Uterus (tissue), 4 donors: Measurements from ENCODE around the gene ZNF479. TPM values are rescaled to one million over a fixed set of nuclear protein-coding genes. Genes with fewer than 3 reads are reported as not detected.
A peak's percentile ranks its signal among the peaks of the same experiment; 100 is the strongest.
"Not testable (repeated sequence)": the region's sequence is repeated elsewhere in the genome, so short reads cannot be mapped to it uniquely, and the experiment has no call there.

Experiments used
- DNase-seq, 2 donors: peaks; one replicate each; pipeline ENCODE4 v3.0.0-alpha.2; 2019 to 2020
- H3K27ac ChIP-seq, 2 donors: fragments of 200-600 bp; sonication (generic); 1 replicate in 1 of 2; 2 replicates in 1 of 2; pipeline ENCODE4 v1.5.1; 2016 to 2018
- H3K27me3 ChIP-seq, 2 donors: fragments of 200-600 bp; sonication (generic); one replicate each; pipeline ENCODE4 v1.5.1; 2018 to 2019; ENCODE audit warnings: control low read depth in 1 of 2
- H3K36me3 ChIP-seq, 2 donors: fragments of 200-600 bp; sonication (generic); one replicate each; pipeline ENCODE4 v1.5.1; 2019; ENCODE audit warnings: control low read depth in 1 of 2
- H3K4me1 ChIP-seq, 2 donors: fragments of 200-600 bp; sonication (generic); one replicate each; pipeline ENCODE4 v1.5.1; 2018 to 2019; ENCODE audit warnings: control low read depth in 1 of 2
- H3K4me3 ChIP-seq, 2 donors: fragments of 200-600 bp; sonication (generic); 1 replicate in 1 of 2; 2 replicates in 1 of 2; pipeline ENCODE4 v1.5.1; 2018 to 2019; ENCODE audit warnings: mild to moderate bottlenecking in 1 of 2
- H3K9me3 ChIP-seq, 2 donors: fragments of 200-600 bp; sonication (generic); one replicate each; pipeline ENCODE4 v1.5.1; 2019; ENCODE audit warnings: control low read depth in 1 of 2
- POLR2A ChIP-seq, 2 donors: fragments of 450-650 bp; IDR thresholded peaks; one replicate each; pipeline ENCODE4 v1.6.1; 2016; ENCODE audit warnings: antibody characterized with exemption in 2 of 2, mild to moderate bottlenecking in 1 of 2, moderate library complexity in 1 of 2
- intact Hi-C: fragments of 100-400 bp; cut with DNase I; formaldehyde crosslinking; loops from one replicate; pipeline ENCODE4 v1.15.1; 2023; ENCODE audit warnings: low total_unique reads
- total RNA-seq, 4 donors: library from RNA; depleted of rRNA in 3 of 4; stranded (reverse); fragments of >200 nt in 3 of 4; gene quantifications; one replicate each; pipeline versions ENCODE4 v1.1.0 to v1.2.4, GENCODE V29; 2014 to 2023
- TF ChIP-seq, protein P1 (sequence below), 4 experiments: fragments of 200-600 bp in 2 of 4; fragments of 450-650 bp in 2 of 4; sonication (generic) in 2 of 4; IDR thresholded peaks; one replicate each; pipeline ENCODE4 v1.5.1; 2016 to 2019; ENCODE audit warnings: antibody characterized with exemption in 4 of 4, mild to moderate bottlenecking in 2 of 4, moderate library complexity in 1 of 4
- donor health status: DM: yes; HTN: yes; CAD: no.

The ZNF479 gene
- not detected for total RNA-seq

DNA sequence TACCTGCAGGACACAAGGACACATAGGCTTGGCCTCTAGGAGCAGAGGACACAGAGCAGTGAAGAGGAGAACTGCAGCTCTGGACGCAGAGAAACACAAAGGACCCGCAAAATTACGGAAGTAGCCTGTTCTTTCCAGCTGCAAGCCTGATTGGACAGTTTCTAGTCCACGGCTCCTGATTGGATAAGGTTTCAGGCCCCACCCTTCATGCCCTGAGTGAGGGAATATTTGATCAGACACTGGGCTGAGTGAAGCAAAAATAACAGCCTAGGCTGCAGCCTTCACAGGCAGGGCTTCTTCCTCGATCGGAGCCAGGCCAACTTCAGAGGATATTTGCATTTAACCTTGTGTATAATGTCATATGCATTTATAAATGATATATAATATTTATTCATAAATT lies at the start of gene ZNF479:
TSS of gene ZNF479 (minus strand) at position 101 of the 400 bp plus-strand sequence. CDS start 112 bp downstream, outside the sequence.
- intact Hi-C loops, H3K36me3 ChIP-seq: not testable (repeated sequence)

DNA sequence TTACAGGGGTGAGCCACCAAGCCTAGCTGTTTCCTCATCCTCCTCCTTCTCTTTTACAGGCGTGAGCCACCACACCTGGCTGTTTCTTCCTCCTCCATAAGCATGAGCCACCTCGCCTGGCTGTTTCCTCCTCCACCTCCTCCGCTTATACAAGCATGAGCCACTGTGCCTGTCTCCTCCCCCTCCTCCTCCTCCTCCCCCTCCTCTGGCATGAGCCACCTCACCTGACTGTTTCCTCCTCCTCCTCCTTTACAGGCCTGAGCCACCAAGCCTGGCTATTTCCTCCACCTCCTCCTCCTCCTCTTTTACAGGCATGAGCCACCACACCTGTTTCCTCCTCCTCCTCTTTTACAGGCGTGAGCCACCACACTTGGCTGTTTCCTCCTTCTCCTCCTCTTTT lies 49.8 kb upstream of the ZNF479 start:
- no peak for DNase-seq
- H3K36me3 ChIP-seq = no peaks in the 10 kb centered on the region
- H3K4me3 ChIP-seq = no peak overlapping the region
- no peaks in the 10 kb centered on the region for H3K4me1 ChIP-seq
- TF ChIP-seq, protein P1, sequence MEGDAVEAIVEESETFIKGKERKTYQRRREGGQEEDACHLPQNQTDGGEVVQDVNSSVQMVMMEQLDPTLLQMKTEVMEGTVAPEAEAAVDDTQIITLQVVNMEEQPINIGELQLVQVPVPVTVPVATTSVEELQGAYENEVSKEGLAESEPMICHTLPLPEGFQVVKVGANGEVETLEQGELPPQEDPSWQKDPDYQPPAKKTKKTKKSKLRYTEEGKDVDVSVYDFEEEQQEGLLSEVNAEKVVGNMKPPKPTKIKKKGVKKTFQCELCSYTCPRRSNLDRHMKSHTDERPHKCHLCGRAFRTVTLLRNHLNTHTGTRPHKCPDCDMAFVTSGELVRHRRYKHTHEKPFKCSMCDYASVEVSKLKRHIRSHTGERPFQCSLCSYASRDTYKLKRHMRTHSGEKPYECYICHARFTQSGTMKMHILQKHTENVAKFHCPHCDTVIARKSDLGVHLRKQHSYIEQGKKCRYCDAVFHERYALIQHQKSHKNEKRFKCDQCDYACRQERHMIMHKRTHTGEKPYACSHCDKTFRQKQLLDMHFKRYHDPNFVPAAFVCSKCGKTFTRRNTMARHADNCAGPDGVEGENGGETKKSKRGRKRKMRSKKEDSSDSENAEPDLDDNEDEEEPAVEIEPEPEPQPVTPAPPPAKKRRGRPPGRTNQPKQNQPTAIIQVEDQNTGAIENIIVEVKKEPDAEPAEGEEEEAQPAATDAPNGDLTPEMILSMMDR (IDR thresholded peaks at IDR 0.05) = no peak
- TF ChIP-seq POLR2A (IDR thresholded peaks at IDR 0.05) = no peak
- no peak overlapping the region for H3K27ac ChIP-seq
- intact Hi-C loops = no loop called here
- H3K9me3 ChIP-seq = no peaks in the 10 kb centered on the region
- H3K27me3 ChIP-seq = no peaks in the 10 kb centered on the region

More for the DNA sequence above, at the start of gene ZNF479:
- H3K4me3 ChIP-seq, DNase-seq, H3K9me3 ChIP-seq, H3K27ac ChIP-seq, H3K4me1 ChIP-seq, H3K27me3 ChIP-seq: not testable (repeated sequence)

DNA sequence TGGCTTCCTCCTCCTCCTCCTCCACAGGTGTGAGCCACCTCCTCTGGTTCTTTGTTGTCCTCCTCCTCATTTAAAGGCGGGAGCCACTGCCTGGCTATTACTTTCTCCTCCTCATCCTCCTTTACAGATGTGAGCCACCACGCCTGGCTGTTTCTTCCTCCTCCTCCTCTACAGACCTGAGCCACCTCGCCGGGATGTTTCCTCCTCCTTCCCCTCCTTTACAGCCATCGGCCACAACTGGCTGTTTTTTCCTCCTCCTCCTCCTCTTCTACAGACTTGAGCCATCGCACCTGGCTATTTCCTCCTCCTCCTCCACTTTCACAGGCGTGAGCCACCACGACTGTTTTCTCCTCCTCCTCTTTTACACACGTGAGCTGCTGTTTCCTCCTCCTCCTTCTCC lies 49.0 kb upstream of the ZNF479 start:
- Histone ChIP-seq H3K9me3 (no peaks in the 10 kb centered on the region), H3K27me3 (no peaks in the 10 kb centered on the region), H3K4me1 (no peaks in the 10 kb centered on the region), H3K27ac (no peak overlapping the region), H3K36me3 (no peaks in the 10 kb centered on the region), H3K4me3 (no peak overlapping the region)
- no peak for TF ChIP-seq POLR2A (IDR thresholded peaks at IDR 0.05)
- TF ChIP-seq, protein P1 (IDR thresholded peaks at IDR 0.05) = no peak
- intact Hi-C loops = no loop called here
- DNase-seq = no peak

DNA sequence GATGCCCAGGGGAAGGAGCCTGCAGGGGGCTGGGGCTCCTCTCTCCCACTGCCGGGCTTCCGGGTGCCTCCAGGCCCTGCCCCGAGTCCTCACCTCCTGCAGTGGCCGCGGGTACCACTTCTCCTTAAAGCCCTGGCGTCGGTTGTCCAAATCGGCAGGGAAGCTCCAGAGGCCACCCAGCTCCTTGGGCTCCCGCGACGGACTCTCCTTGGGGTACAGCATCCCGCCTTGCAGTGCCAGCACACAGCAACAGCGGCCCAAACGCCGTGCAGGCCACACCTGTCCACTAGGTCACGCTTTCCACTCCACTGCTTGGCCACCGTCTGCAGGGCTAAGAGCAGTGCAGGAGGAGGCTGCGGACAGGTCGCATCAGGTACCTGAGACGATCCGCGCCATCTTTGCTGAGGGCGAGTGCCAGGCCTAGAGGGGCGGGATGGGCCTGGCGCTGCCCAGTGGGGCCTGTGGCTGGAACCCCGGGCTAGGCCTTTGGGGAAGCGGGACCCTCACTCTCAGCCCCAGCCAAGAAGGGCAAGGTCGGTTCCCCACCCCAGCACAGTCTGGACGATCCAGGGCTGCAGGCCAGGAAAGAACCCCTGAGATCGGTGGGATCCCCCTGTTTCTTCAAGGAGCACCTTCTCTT lies 47.7 kb upstream of the ZNF479 start:
- Histone ChIP-seq H3K9me3 (no peaks in the 10 kb centered on the region), H3K36me3 (no peaks in the 10 kb centered on the region)

DNA sequence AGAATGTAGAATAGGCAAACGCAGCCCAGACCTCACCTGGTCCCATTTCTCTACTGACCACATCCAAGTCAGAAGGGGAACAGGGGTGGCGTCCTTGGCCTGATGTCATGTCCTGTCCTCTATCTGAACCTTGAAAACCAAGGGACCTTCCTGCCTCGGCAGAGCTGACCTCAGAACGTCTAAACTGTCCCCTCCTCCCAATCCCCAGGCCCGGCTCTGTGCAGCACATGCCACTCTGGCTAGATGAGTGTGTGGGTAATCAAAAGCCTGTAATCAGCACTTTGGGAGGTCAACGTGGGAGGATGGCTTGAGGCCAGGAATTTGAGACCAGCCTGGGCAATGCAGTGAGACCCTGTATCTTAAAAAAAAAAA lies 46.5 kb upstream of the ZNF479 start:
- no peak for DNase-seq
- no peak for TF ChIP-seq POLR2A (IDR thresholded peaks at IDR 0.05)
- TF ChIP-seq, protein P1 (IDR thresholded peaks at IDR 0.05) = no peak
- H3K27me3 ChIP-seq = no peaks in the 10 kb centered on the region
- no peaks in the 10 kb centered on the region for H3K36me3 ChIP-seq
- H3K9me3 ChIP-seq = no peaks in the 10 kb centered on the region
- no peak overlapping the region for H3K4me3 ChIP-seq
- no peak overlapping the region for H3K27ac ChIP-seq
- intact Hi-C loops = no loop called here
- H3K4me1 ChIP-seq = no peaks in the 10 kb centered on the region

More for the DNA sequence above, 47.7 kb upstream of the ZNF479 start:
- Histone ChIP-seq H3K27me3 (no peaks in the 10 kb centered on the region), H3K27ac (no peak overlapping the region), H3K4me3 (no peak overlapping the region), H3K4me1 (no peaks in the 10 kb centered on the region)
- intact Hi-C loops = no loop called here
- TF ChIP-seq POLR2A (IDR thresholded peaks at IDR 0.05) = no peak
- TF ChIP-seq, protein P1 (IDR thresholded peaks at IDR 0.05) = no peak
- DNase-seq = peak in 1 of 2 donors; percentile 6
